Right cardiac atrium (tissue), 5 donors: Measurements from ENCODE around the gene CACNA1D. TPM values are rescaled to one million over a fixed set of nuclear protein-coding genes. Genes with fewer than 3 reads are reported as not detected.

Source experiments
- ATAC-seq, 2 donors: fragments of 200-7000 bp; cut with Tn5 transposase; one replicate each; pipeline versions ENCODE4 v1.8.0 to v1.9.1; 2020; ENCODE audit warnings: moderate library complexity in 2 of 2, mild to moderate bottlenecking in 1 of 2
- DNase-seq, 3 donors: peaks; one replicate each; pipeline ENCODE4 v3.0.0-alpha.2; 2020
- H3K27ac ChIP-seq: one replicate; pipeline ENCODE4 v1.5.1; 2013; ENCODE audit warnings: mild to moderate bottlenecking, low read length, control low read depth, moderate library complexity
- H3K27me3 ChIP-seq: one replicate; pipeline ENCODE4 v1.6.1; 2013; ENCODE audit not compliant: control insufficient read depth, insufficient read depth
- H3K4me1 ChIP-seq: one replicate; pipeline ENCODE4 v1.6.1; 2013; ENCODE audit warnings: low read length; ENCODE audit not compliant: control insufficient read depth, insufficient read depth
- H3K4me3 ChIP-seq: one replicate; pipeline ENCODE4 v1.5.1; 2013; ENCODE audit warnings: low read length, control low read depth
- H3K9me3 ChIP-seq: one replicate; pipeline ENCODE4 v1.6.1; 2013; ENCODE audit warnings: low read length; ENCODE audit not compliant: control insufficient read depth
- WGBS: extraction: QIAGEN DNeasy Blood & Tissue Kit; methylation state at CpG from one replicate; pipeline ENCODE4 v1.1.7; 2013; 5-methylcytosine and 5-hydroxymethylcytosine counted together
- intact Hi-C, 4 donors: fragments of 100-400 bp; cut with DNase I; formaldehyde crosslinking; loops; one replicate each; pipeline versions ENCODE4 v1.11.0 to v1.14.0; 2022 to 2023
- polyA plus RNA-seq: library from polyadenylated mRNA; stranded (reverse); fragments of 200-250 nt; gene quantifications from one replicate; pipeline ENCODE4 v1.2.3, GENCODE V29; 2013
- total RNA-seq, 4 donors: library from RNA; stranded (reverse); fragmentation: NEBNext Ultra II Directional; extraction: Animal tissue kit (Norgen Biotek cat#: 25700); gene quantifications; one replicate each; pipeline ENCODE4 v1.2.1, GENCODE V29; 2021
- donor health status: healthy with polysubstance abuse.
- donor health status: DM: no; HTN: yes; CAD: no.
- donor health status: DM: no; HTN: no; CAD: no.
- donor health status: DM: no; HTN: yes; CAD: no; lungs with severe emphysema.
- donor health status: DM: yes; HTN: yes; CAD: no.

Gene CACNA1D
- total and polyA plus RNA-seq, 5 donors: 3.7 to 11.3 (median 10.4) TPM

DNA sequence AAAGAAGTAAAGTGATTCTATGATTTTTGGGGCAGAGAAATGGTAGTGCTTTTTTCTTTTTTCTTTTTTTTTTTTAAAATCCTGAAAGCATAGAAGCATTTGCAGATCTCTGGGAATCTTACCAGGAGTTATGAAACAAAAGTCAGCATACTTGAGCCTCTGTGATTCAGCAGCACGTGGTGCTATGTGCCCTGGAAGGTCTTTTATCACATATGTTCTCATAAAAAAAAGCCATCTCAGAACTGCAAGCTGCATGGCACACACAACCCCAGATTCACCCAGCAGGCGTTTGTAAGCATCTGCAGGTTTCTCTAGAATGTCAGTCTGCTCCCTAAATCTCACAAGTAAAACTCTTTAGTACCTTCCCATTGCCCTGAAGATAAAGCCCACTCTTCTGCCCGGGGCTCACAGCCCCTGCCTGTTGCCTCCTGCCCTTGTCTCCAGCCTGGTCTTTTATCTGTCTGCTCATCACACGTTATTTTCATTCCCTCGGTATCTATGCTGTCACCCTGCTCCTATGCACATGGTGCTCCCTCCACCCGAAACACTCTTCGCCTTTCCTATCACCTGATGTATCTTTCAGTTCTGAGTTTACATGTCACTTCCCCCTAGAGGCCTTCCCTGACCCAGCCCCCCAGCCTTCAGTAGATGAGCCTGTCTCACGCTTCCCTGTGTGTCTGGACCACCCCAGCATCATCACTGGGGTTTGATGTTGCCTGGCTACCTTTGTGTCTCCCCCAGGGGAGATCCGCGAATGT, 279.4 kb downstream of the CACNA1D start:
- H3K27me3 ChIP-seq: no peaks in the 10 kb centered on the region

DNA sequence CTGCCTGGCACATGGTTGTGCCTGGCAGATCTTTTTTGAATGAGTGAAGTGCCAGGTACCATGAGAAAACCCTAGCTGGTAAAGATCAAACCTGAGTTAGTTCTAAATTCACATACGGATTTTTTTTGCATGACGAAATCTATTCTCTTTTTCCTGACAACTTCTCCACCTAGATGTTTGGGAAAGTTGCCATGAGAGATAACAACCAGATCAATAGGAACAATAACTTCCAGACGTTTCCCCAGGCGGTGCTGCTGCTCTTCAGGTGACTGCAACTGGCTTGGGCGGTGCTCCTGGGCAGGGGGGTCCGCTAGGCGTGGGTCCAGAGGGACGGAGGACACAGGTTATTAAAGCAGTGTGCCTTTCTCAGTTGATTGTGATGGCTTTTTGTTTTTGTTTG, 280.0 kb downstream of the CACNA1D start:
- ATAC-seq (no peak), DNase-seq (no peak)
- 74% methylated on average over 8 of the region's 8 CpGs for WGBS
- Histone ChIP-seq H3K9me3 (no peaks in the 10 kb centered on the region), H3K27ac (no peak overlapping the region), H3K27me3 (no peaks in the 10 kb centered on the region), H3K4me1 (no peaks in the 10 kb centered on the region), H3K4me3 (no peak overlapping the region)
- intact Hi-C loops: no loop called here

More for the DNA sequence above, 279.4 kb downstream of the CACNA1D start:
- no peak for DNase-seq
- no peak overlapping the region for H3K4me3 ChIP-seq
- H3K27ac ChIP-seq: no peak overlapping the region
- H3K9me3 ChIP-seq: no peaks in the 10 kb centered on the region
- intact Hi-C loops: no loop called here
- no peaks in the 10 kb centered on the region for H3K4me1 ChIP-seq
- ATAC-seq: peak; percentile 43 to 48
- WGBS: 52% methylated on average over 10 of the region's 10 CpGs

DNA sequence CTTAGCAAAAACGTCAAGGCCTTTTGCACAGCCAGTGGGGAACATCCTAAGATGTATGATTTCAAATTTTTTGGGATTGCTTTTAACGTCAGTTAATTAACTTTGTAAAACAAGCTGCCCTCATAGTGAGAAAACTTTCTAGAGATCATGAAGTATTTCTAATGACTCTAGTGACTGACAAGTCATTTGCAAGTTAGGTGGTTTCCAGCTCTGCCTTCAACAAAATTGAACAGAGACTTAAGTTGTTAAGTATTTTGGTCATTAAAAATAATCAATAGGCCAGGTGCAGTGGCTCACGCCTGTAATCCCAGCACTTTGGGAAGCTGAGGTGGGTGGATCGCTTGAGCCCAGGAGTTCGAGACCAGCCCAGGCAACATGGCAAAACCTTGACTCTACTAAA, 280.6 kb downstream of the CACNA1D start:
- Histone ChIP-seq H3K9me3 (no peaks in the 10 kb centered on the region), H3K27me3 (no peaks in the 10 kb centered on the region), H3K27ac (no peak overlapping the region), H3K4me3 (no peak overlapping the region), H3K4me1 (no peaks in the 10 kb centered on the region)
- DNase-seq (no peak), ATAC-seq (no peak)
- 84% methylated on average over 5 of the region's 5 CpGs for WGBS
- intact Hi-C loops: no loop called here

DNA sequence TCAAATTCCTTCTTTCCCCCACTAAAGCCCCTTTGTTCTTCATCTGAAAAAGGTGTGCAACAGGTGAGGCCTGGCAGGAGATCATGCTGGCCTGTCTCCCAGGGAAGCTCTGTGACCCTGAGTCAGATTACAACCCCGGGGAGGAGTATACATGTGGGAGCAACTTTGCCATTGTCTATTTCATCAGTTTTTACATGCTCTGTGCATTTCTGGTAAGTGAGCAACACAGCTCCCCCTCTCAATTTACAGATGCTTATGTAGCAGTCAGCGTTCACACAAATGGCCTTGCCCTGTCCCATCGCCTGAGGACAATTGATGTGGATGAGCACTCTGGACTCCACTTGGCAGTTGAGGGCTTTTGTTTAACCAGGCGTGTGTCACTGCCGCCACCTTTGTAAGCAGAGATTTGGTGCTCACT, 281.4 kb downstream of the CACNA1D start:
- DNase-seq: no peak
- ATAC-seq: no peak
- intact Hi-C loops: no loop called here
- Histone ChIP-seq H3K27ac (no peak overlapping the region), H3K4me3 (no peak overlapping the region), H3K4me1 (no peaks in the 10 kb centered on the region), H3K9me3 (no peaks in the 10 kb centered on the region), H3K27me3 (no peaks in the 10 kb centered on the region)
- 84% methylated on average over 5 of the region's 5 CpGs for WGBS

DNA sequence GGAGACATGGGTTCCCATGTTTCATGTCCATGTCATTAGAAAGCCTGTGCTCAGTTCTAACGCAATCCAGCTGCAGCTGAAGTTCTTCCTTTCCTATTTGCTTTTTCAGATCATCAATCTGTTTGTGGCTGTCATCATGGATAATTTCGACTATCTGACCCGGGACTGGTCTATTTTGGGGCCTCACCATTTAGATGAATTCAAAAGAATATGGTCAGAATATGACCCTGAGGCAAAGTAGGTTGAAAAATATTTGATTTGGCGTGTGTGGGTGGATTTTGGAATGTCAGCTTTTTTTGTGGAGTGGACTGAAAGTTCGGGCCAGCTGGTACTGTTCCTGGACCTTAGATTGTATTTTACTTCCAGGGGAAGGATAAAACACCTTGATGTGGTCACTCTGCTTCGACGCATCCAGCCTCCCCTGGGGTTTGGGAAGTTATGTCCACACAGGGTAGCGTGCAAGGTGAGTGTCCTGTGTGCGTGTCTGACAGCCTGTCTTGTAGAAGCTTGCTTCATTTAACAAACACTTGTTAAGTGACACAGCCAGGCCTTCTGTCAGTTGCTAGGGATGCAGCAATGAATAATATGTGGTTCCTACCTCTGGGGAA, 282.2 kb downstream of the CACNA1D start:
- WGBS: 51% methylated on average over 9 of the region's 9 CpGs
- H3K4me3 ChIP-seq: no peak overlapping the region
- intact Hi-C loops: no loop called here
- H3K9me3 ChIP-seq: no peaks in the 10 kb centered on the region
- H3K27ac ChIP-seq: no peak overlapping the region
- H3K27me3 ChIP-seq: no peaks in the 10 kb centered on the region
- no peak for DNase-seq
- ATAC-seq: no peak
- no peaks in the 10 kb centered on the region for H3K4me1 ChIP-seq

DNA sequence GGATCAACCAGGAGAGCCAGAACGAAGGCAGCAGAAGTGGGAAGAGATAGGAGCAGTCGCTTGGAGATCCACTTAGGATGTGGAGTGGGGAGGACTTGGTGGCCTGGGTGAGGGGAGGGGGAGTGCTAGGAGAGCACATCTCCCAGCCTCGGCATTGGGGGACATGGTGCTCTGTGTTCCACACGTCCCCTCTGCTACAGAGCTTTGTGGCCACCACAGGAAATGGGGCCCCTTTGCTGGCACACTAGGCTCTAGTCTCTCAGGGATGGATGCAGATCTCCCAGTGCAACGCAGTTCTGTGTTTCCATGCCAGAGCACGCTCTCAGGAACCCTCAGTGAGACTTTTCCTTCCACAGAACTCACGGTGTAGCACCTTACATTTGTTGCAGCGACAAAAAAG, 283.1 kb downstream of the CACNA1D start:
- WGBS: 85% methylated on average over 8 of the region's 8 CpGs

DNA sequence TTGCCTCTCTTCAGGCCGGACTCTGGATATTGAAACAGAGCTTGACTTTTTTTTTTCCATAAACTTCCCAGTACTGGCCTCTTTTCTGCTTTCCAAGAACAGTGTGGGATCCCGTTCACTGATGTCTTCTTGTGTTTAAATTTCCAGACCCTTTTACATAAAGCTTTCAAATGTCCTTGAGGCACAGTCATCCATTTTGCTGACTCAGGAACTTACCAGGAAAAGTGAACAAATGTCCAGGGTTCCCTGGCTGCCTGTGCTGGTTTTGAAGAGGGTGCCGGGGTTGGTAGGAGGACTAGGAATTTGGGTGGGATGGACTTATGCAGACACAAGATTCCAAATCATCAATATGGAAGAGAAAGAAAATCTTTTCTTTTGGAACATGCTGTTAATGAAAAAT, 283.7 kb downstream of the CACNA1D start:
- DNase-seq: no peak
- no peaks in the 10 kb centered on the region for H3K4me1 ChIP-seq
- H3K9me3 ChIP-seq: no peaks in the 10 kb centered on the region
- no peaks in the 10 kb centered on the region for H3K27me3 ChIP-seq
- WGBS: 93% methylated on average over 3 of the region's 3 CpGs
- no peak for ATAC-seq
- H3K4me3 ChIP-seq: no peak overlapping the region
- intact Hi-C loops: no loop called here
- H3K27ac ChIP-seq: no peak overlapping the region

More for the DNA sequence above, 283.1 kb downstream of the CACNA1D start:
- intact Hi-C loops: no loop called here
- no peak for ATAC-seq
- H3K4me3 ChIP-seq: no peak overlapping the region
- H3K27ac ChIP-seq: no peak overlapping the region
- no peaks in the 10 kb centered on the region for H3K27me3 ChIP-seq
- H3K9me3 ChIP-seq: no peaks in the 10 kb centered on the region
- no peak for DNase-seq
- no peaks in the 10 kb centered on the region for H3K4me1 ChIP-seq

DNA sequence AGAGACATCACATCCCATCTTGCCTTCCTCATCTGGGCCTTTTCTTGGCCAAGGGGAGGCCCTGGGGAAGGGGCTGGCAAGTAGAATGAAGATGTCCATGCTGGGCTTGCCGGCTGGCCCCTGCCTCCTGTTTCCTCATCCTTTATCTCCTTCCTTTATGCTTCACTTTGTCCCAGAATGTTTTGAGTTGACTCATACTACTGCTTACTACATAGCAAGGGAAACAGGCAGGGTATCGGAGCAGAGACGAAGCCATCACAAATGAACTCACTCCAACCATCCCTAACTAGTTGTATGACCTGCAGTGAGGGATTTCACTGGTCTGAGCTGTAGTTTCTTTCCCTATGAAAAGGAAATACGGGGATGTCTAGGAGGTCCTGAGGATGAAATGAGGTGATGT, 285.8 kb downstream of the CACNA1D start:
- ATAC-seq (no peak), DNase-seq (no peak)
- Histone ChIP-seq H3K27me3 (no peaks in the 10 kb centered on the region), H3K27ac (no peak overlapping the region), H3K4me1 (no peaks in the 10 kb centered on the region), H3K9me3 (no peaks in the 10 kb centered on the region), H3K4me3 (no peak overlapping the region)
- 76% methylated on average over 4 of the region's 4 CpGs for WGBS
- intact Hi-C loops: no loop called here

DNA sequence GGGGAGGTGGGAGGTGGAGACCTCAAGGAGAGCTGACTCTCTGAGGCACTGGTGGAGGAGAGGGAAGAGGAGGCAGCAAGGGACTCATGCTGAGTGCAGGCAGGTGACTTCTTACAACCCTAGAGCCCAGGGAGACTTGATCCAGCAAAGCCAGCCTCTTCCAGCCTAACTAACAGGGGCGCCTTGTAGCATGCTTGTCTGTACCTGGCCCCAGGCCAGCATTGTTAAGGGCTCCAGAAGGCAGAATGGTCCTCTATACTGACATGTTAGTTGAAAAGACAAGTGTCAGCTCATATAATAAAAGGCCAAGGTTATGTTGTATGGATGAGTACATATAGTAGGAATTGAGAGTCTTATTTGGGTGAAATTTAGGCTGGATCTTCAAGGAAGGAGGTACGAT, 286.4 kb downstream of the CACNA1D start:
- intact Hi-C loops: no loop called here
- H3K27ac ChIP-seq: no peak overlapping the region
- no peak for ATAC-seq
- H3K4me1 ChIP-seq: no peaks in the 10 kb centered on the region
- H3K27me3 ChIP-seq: no peaks in the 10 kb centered on the region
- no peak for DNase-seq
- WGBS: 83% methylated on average over 2 of the region's 2 CpGs
- no peak overlapping the region for H3K4me3 ChIP-seq
- no peaks in the 10 kb centered on the region for H3K9me3 ChIP-seq

DNA sequence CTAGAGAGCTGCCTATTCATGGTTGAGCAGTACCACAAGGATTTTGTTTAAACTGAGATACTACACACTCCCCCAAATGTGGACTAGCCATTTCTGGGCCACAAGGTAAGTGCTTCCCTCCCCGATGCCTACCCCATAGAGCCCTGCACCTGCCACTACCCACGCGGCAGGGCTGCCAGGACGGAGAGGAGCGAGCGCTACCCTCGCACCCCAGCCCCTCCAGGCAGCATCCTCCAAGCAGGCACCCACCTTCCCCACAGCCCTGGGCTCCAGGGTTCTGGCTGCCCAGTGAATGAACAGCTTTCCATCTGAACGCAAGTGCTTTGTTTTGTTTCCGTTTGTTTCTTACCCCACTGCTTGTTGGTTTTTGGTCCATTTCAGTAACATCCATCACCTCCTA, 292.6 kb downstream of the CACNA1D start:
- DNase-seq (no peak), ATAC-seq (no peak)
- 86% methylated on average over 9 of the region's 9 CpGs for WGBS
- no peak overlapping the region for H3K27ac ChIP-seq
- H3K4me1 ChIP-seq: no peaks in the 10 kb centered on the region
- intact Hi-C loops: no loop called here
- no peaks in the 10 kb centered on the region for H3K27me3 ChIP-seq
- H3K9me3 ChIP-seq: no peaks in the 10 kb centered on the region
- H3K4me3 ChIP-seq: no peak overlapping the region

DNA sequence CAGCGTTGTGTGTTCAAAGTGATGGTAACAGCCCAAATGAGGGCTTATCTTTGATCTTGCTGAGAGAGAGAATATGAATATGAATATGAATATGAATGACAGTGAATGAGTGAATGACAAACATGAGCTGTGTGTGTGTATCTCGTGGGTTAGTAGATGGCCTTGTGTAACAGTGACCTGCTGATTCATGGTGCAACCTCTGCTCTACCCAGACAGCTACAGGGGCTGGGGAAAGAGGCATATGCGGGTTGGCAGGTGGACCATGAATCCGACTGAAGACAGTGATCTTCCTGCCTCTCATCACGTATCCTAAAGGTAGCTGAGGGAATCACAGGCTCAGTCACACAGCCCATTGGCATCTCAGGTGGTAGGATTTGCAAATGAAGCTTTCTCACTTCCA, 293.6 kb downstream of the CACNA1D start:
- ATAC-seq: no peak

More for the DNA sequence above, 293.6 kb downstream of the CACNA1D start:
- Histone ChIP-seq H3K4me1 (no peaks in the 10 kb centered on the region), H3K4me3 (no peak overlapping the region), H3K27ac (no peak overlapping the region), H3K27me3 (no peaks in the 10 kb centered on the region), H3K9me3 (no peaks in the 10 kb centered on the region)
- intact Hi-C loops: no loop called here
- WGBS: 77% methylated on average over 5 of the region's 5 CpGs
- DNase-seq: no peak
